PC-9 (cell line): ENCODE measurements around the gene GNG7. TPM values are rescaled to one million over a fixed set of nuclear protein-coding genes. Genes with fewer than 3 reads are reported as not detected.
"Not testable (repeated sequence)": the region's sequence is repeated elsewhere in the genome, so short reads cannot be mapped to it uniquely, and the experiment has no call there.

Source experiments
- BruUV-seq: library from RNA; stranded (reverse); fragments of 400-500 nt; replicated peaks from 2 replicates; lab custom pipeline; 2021; lab: Mats Ljungman, UMichigan
- CTCF ChIA-PET: fragments of 300-600 bp; sonication (Branson Sonifier 250); formaldehyde crosslinking; loops from one replicate; lab custom pipeline; 2022; ENCODE audit warnings: antibody characterized with exemption; lab: Charles Lee
- POLR2A ChIA-PET: fragments of 300-600 bp; sonication (Branson Sonifier 250); formaldehyde crosslinking; loops from one replicate; lab custom pipeline; 2022; ENCODE audit warnings: antibody characterized with exemption; ENCODE audit not compliant: unreplicated experiment; lab: Charles Lee
- DNase-seq, 2 experiments: peaks; one replicate each; pipeline versions ENCODE4 v3.0.0 to v3.0.0-alpha.2; 2015 to 2022; ENCODE audit warnings: mixed read lengths in 1 of 2
- H2AFZ ChIP-seq: fragments of 200-600 bp; sonication (generic); 2 replicates; pipeline ENCODE4 v1.8.1; 2017; ENCODE audit warnings: antibody characterized with exemption
- H3F3A ChIP-seq: fragments of 200-600 bp; sonication (generic); 2 replicates; pipeline ENCODE4 v1.8.1; 2017; ENCODE audit warnings: antibody characterized with exemption, mild to moderate bottlenecking, low read depth; ENCODE audit not compliant: insufficient read depth
- H3K27ac ChIP-seq: fragments of 200-600 bp; sonication (generic); 2 replicates; pipeline ENCODE4 v1.6.1; 2016; ENCODE audit warnings: mixed run types
- H3K27me3 ChIP-seq: fragments of 200-600 bp; sonication (generic); 2 replicates; pipeline ENCODE4 v1.6.1; 2016; ENCODE audit warnings: low read depth, mixed run types; ENCODE audit not compliant: insufficient read depth
- H3K36me3 ChIP-seq: fragments of 200-600 bp; sonication (generic); 2 replicates; pipeline ENCODE4 v1.6.1; 2016; ENCODE audit warnings: low read depth, mixed run types
- H3K4me1 ChIP-seq: fragments of 200-600 bp; sonication (generic); replicated peaks from 2 replicates; pipeline ENCODE4 v1.6.1; 2016; ENCODE audit warnings: mixed run types; ENCODE audit not compliant: insufficient read depth
- H3K4me2 ChIP-seq: fragments of 200-600 bp; sonication (generic); 2 replicates; pipeline ENCODE4 v1.6.1; 2017; ENCODE audit warnings: mixed run types
- H3K4me3 ChIP-seq: fragments of 200-600 bp; sonication (generic); 2 replicates; pipeline ENCODE4 v1.6.1; 2016; ENCODE audit warnings: mixed run types
- H3K79me2 ChIP-seq: fragments of 200-600 bp; sonication (generic); 2 replicates; pipeline ENCODE4 v1.6.1; 2017; ENCODE audit warnings: low read depth, mixed run types
- H3K9me2 ChIP-seq: fragments of 200-600 bp; sonication (generic); 2 replicates; pipeline ENCODE4 v1.8.1; 2017; ENCODE audit warnings: mild to moderate bottlenecking; ENCODE audit not compliant: insufficient read depth
- H3K9me3 ChIP-seq: fragments of 200-600 bp; sonication (generic); 2 replicates; pipeline ENCODE4 v1.8.1; 2016; ENCODE audit warnings: low read depth; ENCODE audit not compliant: insufficient read depth
- H4K20me1 ChIP-seq: fragments of 200-600 bp; sonication (generic); 2 replicates; pipeline ENCODE4 v1.8.1; 2017; ENCODE audit not compliant: insufficient read depth
- CTCF ChIP-seq: fragments of 200-600 bp; sonication (generic); conservative IDR thresholded peaks from 2 replicates; pipeline ENCODE4 v1.6.1; 2017; ENCODE audit warnings: mixed run types, antibody characterized with exemption, mild to moderate bottlenecking, moderate library complexity
- EZH2 ChIP-seq: fragments of 200-600 bp; sonication (generic); IDR thresholded peaks from 2 replicates; pipeline ENCODE4 v1.8.0; 2017; ENCODE audit warnings: antibody characterized with exemption, low read depth
- intact Hi-C: fragments of 100-400 bp; cut with micrococcal nuclease; formaldehyde crosslinking; loops from one replicate; pipeline ENCODE4 v1.10.0; 2022; ENCODE audit not compliant: unreplicated experiment
- total RNA-seq: library from RNA; stranded (reverse); gene quantifications from 2 replicates; pipeline ENCODE4 v1.2.3, GENCODE V29; 2021

GNG7 gene
- total RNA-seq, 1 experiment from 2014 or later: 2.8 TPM

DNA sequence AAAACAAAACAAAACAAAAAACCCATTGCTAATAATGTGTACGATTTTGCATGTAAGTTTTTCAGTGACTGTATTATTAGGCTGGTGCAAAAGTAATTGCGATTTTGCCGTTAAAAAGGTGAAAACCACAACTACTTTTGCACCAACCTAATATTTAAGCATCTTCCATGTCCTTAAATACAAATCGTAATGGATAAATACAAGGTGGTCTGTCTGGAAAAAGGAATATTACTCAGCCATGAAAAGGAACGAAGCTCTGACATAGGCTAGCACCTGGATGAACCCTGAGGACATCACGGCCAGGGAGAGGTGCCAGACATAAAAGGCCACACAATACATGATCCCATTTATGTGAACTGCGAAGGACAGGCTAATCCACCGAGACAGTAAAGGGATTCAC is 193.4 kb downstream of the GNG7 start:
- no TSS peak for BruUV-seq
- Histone ChIP-seq H3K79me2 (no peaks in the 10 kb centered on the region), H3K27me3 (no peaks in the 10 kb centered on the region), H3K4me2 (no peak overlapping the region), H4K20me1 (no peaks in the 10 kb centered on the region), H2AFZ (no peak overlapping the region), H3K4me3 (no peak overlapping the region), H3K27ac (no peak overlapping the region), H3K36me3 (no peaks in the 10 kb centered on the region), H3F3A (peaks cover 13% of the 10 kb centered on the region; the same call in 1 of the 2 replicates), H3K4me1 (peaks cover 21% of the 10 kb centered on the region), H3K9me3 (no peaks in the 10 kb centered on the region), H3K9me2 (no peaks in the 10 kb centered on the region)
- TF ChIP-seq EZH2 (no peak), CTCF (no peak)
- ChIA-PET CTCF (no interaction called here), POLR2A (no interaction called here)
- no peak for DNase-seq
- intact Hi-C loops: no loop called here

- BruUV-seq: no TSS peak
- TF ChIP-seq CTCF (no peak), EZH2 (no peak)
- no peaks in the 10 kb centered on the region for H3K9me2 ChIP-seq
Measured at GRCh38 chr19:2507109-2507508, 195.4 kb downstream of the GNG7 start.

GRCh38 chr19:2506656-2507055 is 195.8 kb downstream of the GNG7 start:
- CTCF ChIA-PET, H3K9me2 ChIP-seq, H4K20me1 ChIP-seq, DNase-seq, H3K9me3 ChIP-seq, H3K36me3 ChIP-seq, H3K79me2 ChIP-seq, H3K27me3 ChIP-seq, BruUV-seq, H2AFZ ChIP-seq, H3K4me3 ChIP-seq: not testable (repeated sequence)
- H3K27ac ChIP-seq: peak overlapping the region; percentile 72
- H3K4me2 ChIP-seq: peak overlapping the region; percentile 61
- intact Hi-C loops: loop anchor here (1.0 kb wide), 2 partner anchors 11 to 23 kb away; no protein-coding TSS in a partner anchor
- peaks cover 32% of the 10 kb centered on the region for H3K4me1 ChIP-seq
- peaks cover 24% of the 10 kb centered on the region; the same call in 1 of the 2 replicates for H3F3A ChIP-seq
- POLR2A ChIA-PET: interaction anchor here (0.5 to 0.7 kb wide), 3 partner anchors 23 to 34 kb away, joined by 3 to 6 read pairs (median 4); no protein-coding TSS in a partner anchor

More at GRCh38 chr19:2507109-2507508, 195.4 kb downstream of the GNG7 start:
- H3K4me2 ChIP-seq: peak overlapping the region; percentile 61
- CTCF ChIA-PET: no interaction called here
- H4K20me1 ChIP-seq: no peaks in the 10 kb centered on the region
- DNase-seq: peak; percentile 55 to 89
- H2AFZ ChIP-seq: no peak overlapping the region
- H3K36me3 ChIP-seq: no peaks in the 10 kb centered on the region
- H3K9me3 ChIP-seq: no peaks in the 10 kb centered on the region
- POLR2A ChIA-PET: interaction anchor here (0.5 to 0.7 kb wide), 5 partner anchors 22 to 34 kb away, joined by 3 to 6 read pairs (median 4); partner anchors contain the start of gene GADD45B
- peaks cover 24% of the 10 kb centered on the region; the same call in 1 of the 2 replicates for H3F3A ChIP-seq
- peaks cover 32% of the 10 kb centered on the region for H3K4me1 ChIP-seq
- H3K27me3 ChIP-seq: no peaks in the 10 kb centered on the region
- peak overlapping the region; percentile 72 for H3K27ac ChIP-seq
- H3K79me2 ChIP-seq: no peaks in the 10 kb centered on the region
- H3K4me3 ChIP-seq: no peak overlapping the region
- intact Hi-C loops: loop anchor here (1.0 kb wide), 2 partner anchors 12 to 22 kb away; no protein-coding TSS in a partner anchor
